Naive thymus-derived CD8-positive, alpha-beta T cell (primary cell): ENCODE results near the gene TMEM132C. TPM values are rescaled to one million over a fixed set of nuclear protein-coding genes. Genes with fewer than 3 reads are reported as not detected.

Source experiments
- ATAC-seq, 2 donors: fragments of 150-1000 bp; cut with Tn5 transposase in 1 of 2; sonication (Bioruptor Pico), chemical (Tn5 transposase) in 1 of 2; 1 replicate in 1 of 2; 2 replicates in 1 of 2; pipeline ENCODE4 v1.10.0; 2021; ENCODE audit warnings: mild to moderate bottlenecking in 2 of 2, moderate library complexity in 2 of 2
- POLR2A ChIA-PET: fragments of 350-600 bp; sonication (Branson Sonifier 250); formaldehyde crosslinking; loops from one replicate; lab custom pipeline; 2021; ENCODE audit warnings: antibody characterized with exemption; lab: Charles Lee
- DNase-seq, 10 donors: peaks; one replicate each; pipeline versions ENCODE4 v3.0.0 to v3.0.0-alpha.2; 2020 to 2022
- H3K27ac Mint-ChIP-seq, 10 donors: one replicate each; pipeline ENCODE4 v1.8.0; 2020 to 2022; ENCODE audit warnings: mild to moderate bottlenecking in 10 of 10, mixed read lengths in 10 of 10, moderate library complexity in 4 of 10, inconsistent platforms in 1 of 10
- H3K27me3 Mint-ChIP-seq, 5 donors: one replicate each; pipeline ENCODE4 v1.8.0; 2021 to 2022; ENCODE audit warnings: mixed read lengths in 5 of 5
- H3K36me3 Mint-ChIP-seq, 3 donors: one replicate each; pipeline ENCODE4 v1.8.0; 2020 to 2022; ENCODE audit warnings: mixed read lengths in 3 of 3, mild to moderate bottlenecking in 2 of 3, inconsistent platforms in 1 of 3
- H3K4me1 Mint-ChIP-seq, 4 donors: one replicate each; pipeline ENCODE4 v1.8.0; 2021 to 2022; ENCODE audit warnings: mixed read lengths in 4 of 4
- H3K4me3 Mint-ChIP-seq, 10 donors: one replicate each; pipeline ENCODE4 v1.8.0; 2020 to 2022; ENCODE audit warnings: mild to moderate bottlenecking in 10 of 10, mixed read lengths in 10 of 10, moderate library complexity in 6 of 10, inconsistent platforms in 1 of 10
- H3K9me3 Mint-ChIP-seq, 9 donors: one replicate each; pipeline ENCODE4 v1.8.0; 2020 to 2022; ENCODE audit warnings: mixed read lengths in 9 of 9, mild to moderate bottlenecking in 3 of 9, inconsistent platforms in 1 of 9, moderate library complexity in 1 of 9
- polyA plus RNA-seq, 3 donors: library from polyadenylated mRNA; unstranded; fragments of 300-500 nt; fragmentation: Illumina TruSeq; gene quantifications; one replicate each; pipeline ENCODE4 v1.2.3, GENCODE V29; 2021
- total RNA-seq, 8 experiments: library from RNA in 2 of 8; stranded (reverse) in 2 of 8; gene quantifications; one replicate each; pipeline ENCODE4 v1.2.3 and lab custom pipeline; 2021 to 2026

The TMEM132C gene
- total and polyA plus RNA-seq, 5 experiments from 2014 or later = 0.11 TPM; not detected in 4

- DNase-seq = no peak
- H3K4me3 Mint-ChIP-seq = no peak overlapping the region
- peaks cover 0 to 18% (median 3%) of the 10 kb centered on the region in 5 donors for H3K27me3 Mint-ChIP-seq
- POLR2A ChIA-PET = no interaction called here
- no peaks in the 10 kb centered on the region for H3K4me1 Mint-ChIP-seq
- ATAC-seq = no peak
- H3K27ac Mint-ChIP-seq = no peak overlapping the region
- no peaks in the 10 kb centered on the region for H3K36me3 Mint-ChIP-seq
- peaks cover 0 to 4% (median 0%) of the 10 kb centered on the region in 9 donors for H3K9me3 Mint-ChIP-seq
These were observed 354.3 kb downstream of the TMEM132C start for GRCh38 chr12:128621304-128621703.

DNA sequence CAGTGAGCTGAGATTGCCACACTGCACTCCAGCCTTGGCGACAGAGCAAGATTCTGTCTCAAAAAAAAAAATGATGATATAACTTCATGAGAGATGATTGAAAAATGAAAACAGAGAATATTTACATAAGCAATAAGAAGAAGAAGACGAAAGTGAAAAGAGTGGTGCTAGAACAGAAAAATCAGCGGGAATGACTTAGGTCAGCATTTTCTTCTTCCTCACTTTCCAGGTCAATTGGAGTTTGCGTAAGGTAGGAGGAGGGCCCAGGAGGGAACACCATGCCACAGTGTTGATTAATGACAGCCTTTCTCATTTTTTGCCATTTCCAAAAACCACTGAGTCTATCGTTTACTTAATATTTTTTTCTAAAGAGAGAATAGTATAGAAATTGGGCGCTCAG is 356.8 kb downstream of the TMEM132C start:
- Mint-ChIP-seq H3K4me1 (peaks cover 0 to 2% (median 0%) of the 10 kb centered on the region in 4 donors), H3K36me3 (no peaks in the 10 kb centered on the region), H3K4me3 (no peak overlapping the region), H3K27ac (no peak overlapping the region), H3K27me3 (peaks cover 0 to 9% (median 0%) of the 10 kb centered on the region in 5 donors), H3K9me3 (peaks cover 0 to 6% (median 0%) of the 10 kb centered on the region in 9 donors)
- POLR2A ChIA-PET = no interaction called here
- DNase-seq = no peak
- no peak for ATAC-seq

DNA sequence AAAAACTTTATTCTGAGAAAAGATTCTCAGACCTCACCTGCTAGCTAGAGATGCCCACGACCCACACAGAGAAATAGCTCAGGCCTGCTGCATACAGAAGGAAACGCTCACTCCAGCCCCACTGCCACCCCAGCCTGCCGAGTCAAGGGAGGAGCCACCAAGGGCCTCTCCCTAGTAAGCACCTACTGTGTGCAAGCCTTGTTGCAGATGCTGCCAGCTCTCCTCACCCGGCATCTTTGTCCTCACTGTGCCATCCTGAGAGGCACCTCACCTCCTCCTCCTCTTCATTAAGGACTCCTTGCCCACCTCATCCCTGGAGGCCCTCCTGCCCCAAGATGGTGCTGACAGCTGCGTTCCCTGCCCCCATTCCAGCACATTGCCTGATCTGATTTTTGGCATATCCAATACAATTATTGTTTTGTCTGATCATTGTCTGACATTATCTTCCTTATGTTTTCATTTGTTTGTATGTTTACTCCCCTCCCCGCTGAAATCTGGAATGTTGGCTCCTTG is 359.9 kb downstream of the TMEM132C start:
- DNase-seq (no peak), ATAC-seq (no peak)
- Mint-ChIP-seq H3K36me3 (no peaks in the 10 kb centered on the region), H3K27me3 (peaks cover 0 to 6% (median 2%) of the 10 kb centered on the region in 5 donors), H3K4me3 (no peak overlapping the region), H3K9me3 (peaks cover 0 to 6% (median 3%) of the 10 kb centered on the region in 9 donors), H3K4me1 (peaks cover 0 to 2% (median 0%) of the 10 kb centered on the region in 4 donors), H3K27ac (no peak overlapping the region)
- POLR2A ChIA-PET = no interaction called here

DNA sequence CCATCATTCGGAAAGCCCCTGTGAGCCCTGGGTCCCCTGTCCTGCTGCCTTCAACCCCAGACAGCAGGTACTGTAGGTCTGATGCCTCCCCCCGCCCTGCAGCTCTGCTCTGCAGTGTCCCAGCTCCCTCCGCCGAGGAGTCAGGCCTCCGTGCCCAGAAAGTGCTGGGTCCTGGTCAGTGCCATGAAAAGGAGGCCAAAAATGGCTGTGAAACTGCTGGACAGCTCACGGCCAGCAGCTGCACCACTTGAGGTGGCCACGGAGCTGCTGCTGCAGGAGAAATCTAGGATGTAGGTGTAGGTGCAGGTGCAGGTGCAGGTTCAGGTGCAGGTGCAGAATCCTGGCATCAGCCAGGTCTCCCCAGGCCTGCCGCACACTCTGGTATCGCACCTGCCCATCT is 360.7 kb downstream of the TMEM132C start:
- Mint-ChIP-seq H3K27me3 (peaks cover 0 to 6% (median 2%) of the 10 kb centered on the region in 5 donors), H3K36me3 (no peaks in the 10 kb centered on the region), H3K9me3 (peaks cover 0 to 8% (median 4%) of the 10 kb centered on the region in 9 donors), H3K4me1 (peaks cover 0 to 2% (median 0%) of the 10 kb centered on the region in 4 donors), H3K27ac (no peak overlapping the region), H3K4me3 (no peak overlapping the region)
- POLR2A ChIA-PET = no interaction called here
- DNase-seq (no peak), ATAC-seq (no peak)

- Mint-ChIP-seq H3K9me3 (peaks cover 0 to 10% (median 6%) of the 10 kb centered on the region in 9 donors), H3K36me3 (no peaks in the 10 kb centered on the region), H3K27ac (no peak overlapping the region), H3K4me1 (peaks cover 0 to 2% (median 0%) of the 10 kb centered on the region in 4 donors), H3K27me3 (peaks cover 0 to 6% (median 4%) of the 10 kb centered on the region in 5 donors), H3K4me3 (no peak overlapping the region)
- POLR2A ChIA-PET = no interaction called here
- no peak for ATAC-seq
- no peak for DNase-seq
These were observed 363.0 kb downstream of the TMEM132C start for GRCh38 chr12:128629979-128630378.

DNA sequence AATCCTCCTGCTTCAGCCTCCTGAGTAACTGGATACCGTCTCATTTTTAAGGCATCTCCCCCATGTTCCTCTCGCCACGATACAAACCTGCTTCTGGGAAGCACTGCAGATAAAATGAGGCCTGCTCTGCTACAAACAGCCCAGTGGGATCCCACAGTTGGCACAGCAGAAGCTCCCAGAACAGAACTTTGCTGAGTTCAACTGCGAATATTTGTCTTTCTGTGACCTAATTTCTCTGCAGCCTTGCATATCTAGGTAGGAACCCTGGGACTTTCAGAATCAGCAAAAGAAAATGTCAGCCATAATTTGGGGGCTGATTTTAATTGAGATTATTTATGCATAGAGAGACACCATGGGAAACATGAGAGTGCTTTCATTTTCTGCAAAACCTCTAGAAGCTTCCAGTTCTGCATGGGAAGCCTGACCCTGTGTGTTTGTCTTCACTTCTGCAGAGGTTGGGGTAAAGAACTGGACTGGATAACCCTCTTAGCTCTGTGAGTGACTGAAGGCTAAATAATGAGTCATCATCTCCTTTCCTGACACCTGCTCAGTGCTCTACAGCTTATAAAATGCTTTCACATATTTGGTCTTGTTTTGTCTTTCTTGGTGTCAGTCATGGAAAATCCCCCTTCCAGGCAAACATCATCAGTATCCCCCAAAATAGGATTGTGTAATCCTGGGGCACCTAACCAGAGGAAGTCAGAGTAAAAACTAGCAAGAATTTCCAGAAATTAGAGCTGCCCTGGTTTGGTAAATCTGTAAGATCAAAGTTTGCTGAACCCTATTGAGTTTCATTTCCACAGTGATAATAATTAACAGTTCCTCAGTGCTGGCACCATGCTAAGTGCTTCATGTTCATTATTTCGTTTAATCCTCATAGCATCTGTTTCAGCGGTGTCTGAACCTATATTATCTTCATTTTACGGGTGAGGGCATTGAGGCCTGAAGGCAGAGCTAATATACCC is 371.0 kb downstream of the TMEM132C start:
- Mint-ChIP-seq H3K4me1 (peaks cover 0 to 4% (median 0%) of the 10 kb centered on the region in 4 donors), H3K9me3 (peaks cover 0 to 7% (median 4%) of the 10 kb centered on the region in 9 donors), H3K27ac (no peak overlapping the region), H3K36me3 (no peaks in the 10 kb centered on the region), H3K4me3 (no peak overlapping the region), H3K27me3 (peaks cover 0 to 8% (median 5%) of the 10 kb centered on the region in 5 donors)
- no peak for DNase-seq
- POLR2A ChIA-PET = no interaction called here
- no peak for ATAC-seq

GRCh38 chr12:128639089-128639488 is 372.1 kb downstream of the TMEM132C start:
- POLR2A ChIA-PET = no interaction called here
- Mint-ChIP-seq H3K27ac (no peak overlapping the region), H3K27me3 (peaks cover 0 to 8% (median 4%) of the 10 kb centered on the region in 5 donors), H3K36me3 (no peaks in the 10 kb centered on the region), H3K9me3 (peaks cover 0 to 6% (median 0%) of the 10 kb centered on the region in 9 donors), H3K4me1 (peaks cover 0 to 4% (median 0%) of the 10 kb centered on the region in 4 donors), H3K4me3 (no peak overlapping the region)
- DNase-seq (no peak), ATAC-seq (no peak)

DNA sequence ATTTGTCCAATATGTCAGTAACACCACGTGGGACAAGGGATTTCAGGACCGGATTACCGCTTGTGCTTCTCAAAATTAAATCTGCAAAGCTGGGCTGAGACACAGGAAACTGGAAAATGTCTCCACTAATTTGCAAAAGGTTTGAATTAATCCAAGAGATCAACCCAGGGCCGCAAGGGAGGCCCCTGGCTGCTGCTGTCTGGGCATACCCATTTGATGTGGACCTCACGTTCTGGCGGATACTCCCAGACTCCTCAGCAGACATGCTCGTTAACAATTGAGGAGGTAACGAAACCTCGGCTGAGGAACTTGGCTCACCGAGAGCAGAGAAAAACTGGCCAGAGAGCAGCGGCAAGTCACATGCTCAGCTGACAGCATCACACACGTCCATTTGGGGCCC is 376.2 kb downstream of the TMEM132C start:
- Mint-ChIP-seq H3K4me3 (no peak overlapping the region), H3K27me3 (peaks cover 0 to 11% (median 2%) of the 10 kb centered on the region in 5 donors), H3K9me3 (peaks cover 0 to 30% (median 7%) of the 10 kb centered on the region in 9 donors), H3K4me1 (peaks cover 0 to 6% (median 1%) of the 10 kb centered on the region in 4 donors), H3K27ac (no peak overlapping the region), H3K36me3 (peaks cover 0 to 5% (median 0%) of the 10 kb centered on the region in 3 donors)
- ATAC-seq (no peak), DNase-seq (no peak)
- POLR2A ChIA-PET = no interaction called here

DNA sequence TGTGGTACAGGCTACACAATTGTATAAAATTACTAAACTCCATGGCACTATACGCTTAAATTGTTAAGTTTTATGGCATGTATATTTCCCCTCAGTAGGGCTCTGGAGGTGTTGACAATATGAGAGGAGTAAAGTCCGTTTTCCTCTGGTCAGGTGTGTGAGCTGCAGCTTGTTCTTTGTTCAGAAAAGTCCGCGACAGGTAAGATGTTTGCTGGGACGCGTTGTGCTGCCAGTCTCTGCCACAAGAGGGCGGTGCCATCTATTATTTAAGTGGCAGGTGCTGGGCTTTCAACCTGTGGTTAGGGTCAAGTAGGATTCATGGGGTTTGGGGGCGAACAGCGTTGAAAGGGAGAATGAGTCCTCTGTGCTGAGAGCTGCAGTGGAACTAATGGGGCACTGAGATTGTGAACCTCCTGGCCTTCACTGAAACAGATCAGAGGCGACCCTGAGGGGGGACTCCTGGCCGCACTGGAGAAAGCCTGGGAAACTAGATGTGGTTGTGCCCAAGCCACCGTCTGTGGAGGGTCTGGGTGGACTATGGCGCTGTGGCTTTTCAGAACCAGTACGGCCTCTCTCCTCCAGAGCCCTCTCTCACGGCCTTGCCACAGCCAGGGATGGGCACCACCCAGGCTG is 377.8 kb downstream of the TMEM132C start:
- H3K4me1 Mint-ChIP-seq = peaks cover 0 to 6% (median 2%) of the 10 kb centered on the region in 4 donors
- POLR2A ChIA-PET = no interaction called here
- no peak for ATAC-seq

DNA sequence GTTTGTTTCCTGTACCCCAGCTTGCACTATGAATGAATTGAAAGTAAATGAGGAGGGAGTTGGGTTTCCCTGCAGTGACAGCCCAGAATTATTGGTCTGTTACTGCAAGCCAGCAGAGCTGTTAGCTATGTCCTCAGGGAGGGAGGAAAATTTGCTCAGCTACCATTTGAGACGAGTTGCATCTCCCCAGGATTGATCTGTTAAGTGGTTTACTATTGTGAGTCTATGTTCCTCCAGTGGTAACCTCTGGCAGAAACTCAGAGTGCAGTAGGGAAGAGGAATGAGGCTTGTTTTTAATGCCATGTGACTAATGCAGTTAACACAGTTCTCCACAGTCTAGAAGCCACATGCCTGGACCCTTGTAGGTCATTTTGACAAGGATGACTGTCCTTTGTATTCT is 382.9 kb downstream of the TMEM132C start:
- peaks cover 0 to 16% (median 0%) of the 10 kb centered on the region in 5 donors for H3K27me3 Mint-ChIP-seq
- no peak overlapping the region for H3K4me3 Mint-ChIP-seq
- DNase-seq (no peak), ATAC-seq (no peak)
- POLR2A ChIA-PET = no interaction called here
- no peak overlapping the region for H3K27ac Mint-ChIP-seq
- peaks cover 0 to 6% (median 2%) of the 10 kb centered on the region in 4 donors for H3K4me1 Mint-ChIP-seq
- H3K36me3 Mint-ChIP-seq = peaks cover 0 to 7% (median 0%) of the 10 kb centered on the region in 3 donors
- H3K9me3 Mint-ChIP-seq = peaks cover 0 to 36% (median 7%) of the 10 kb centered on the region in 9 donors

More for the DNA sequence above, 377.8 kb downstream of the TMEM132C start:
- peaks cover 0 to 7% (median 0%) of the 10 kb centered on the region in 3 donors for H3K36me3 Mint-ChIP-seq
- H3K27ac Mint-ChIP-seq = no peak overlapping the region
- H3K27me3 Mint-ChIP-seq = peaks cover 0 to 11% (median 2%) of the 10 kb centered on the region in 5 donors
- H3K9me3 Mint-ChIP-seq = peaks cover 0 to 36% (median 7%) of the 10 kb centered on the region in 9 donors
- H3K4me3 Mint-ChIP-seq = no peak overlapping the region
- peak in 1 of 10 donors; percentile 15 for DNase-seq

DNA sequence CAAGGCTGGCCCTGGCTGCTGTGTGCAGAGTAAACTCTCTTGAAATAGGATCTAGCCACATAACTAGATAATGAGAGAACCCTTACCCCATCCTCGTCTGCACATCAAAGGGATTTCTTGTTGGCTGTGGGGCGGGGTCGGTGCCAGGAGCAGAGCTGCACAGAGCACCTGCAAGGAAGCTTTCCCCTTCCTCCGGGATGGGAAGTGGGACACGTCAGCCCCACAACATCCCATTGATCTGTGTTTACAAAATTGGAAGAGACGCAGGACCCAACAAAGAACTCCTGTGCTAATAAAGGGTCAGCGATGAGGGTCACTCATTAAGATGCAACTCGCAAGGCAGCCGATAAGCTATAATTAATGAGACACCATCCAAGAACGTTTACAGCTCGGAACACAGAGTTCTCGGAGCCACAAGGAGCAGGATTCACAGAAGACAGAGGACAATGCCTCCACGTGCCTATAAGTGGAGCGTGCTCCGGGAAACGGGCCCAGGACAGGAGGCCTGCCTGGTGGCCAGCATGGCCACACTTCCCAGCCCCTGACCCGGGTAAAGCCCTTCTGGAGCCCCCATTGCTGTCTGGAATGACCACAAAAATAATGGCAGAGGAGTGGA is 385.3 kb downstream of the TMEM132C start:
- POLR2A ChIA-PET = no interaction called here
- ATAC-seq (no peak), DNase-seq (no peak)
- Mint-ChIP-seq H3K9me3 (peaks cover 0 to 16% (median 6%) of the 10 kb centered on the region in 9 donors), H3K36me3 (peaks cover 0 to 7% (median 0%) of the 10 kb centered on the region in 3 donors), H3K4me1 (peaks cover 0 to 3% (median under 1%) of the 10 kb centered on the region in 4 donors), H3K27me3 (peaks cover 0 to 12% (median 0%) of the 10 kb centered on the region in 5 donors), H3K27ac (no peak overlapping the region), H3K4me3 (no peak overlapping the region)

GRCh38 chr12:128654468-128654867 is 387.5 kb downstream of the TMEM132C start:
- no peak for DNase-seq
- POLR2A ChIA-PET = no interaction called here
- Mint-ChIP-seq H3K27me3 (peaks cover 0 to 18% (median 5%) of the 10 kb centered on the region in 5 donors), H3K27ac (no peak overlapping the region), H3K36me3 (no peaks in the 10 kb centered on the region), H3K4me3 (no peak overlapping the region), H3K9me3 (peaks cover 0 to 7% (median 0%) of the 10 kb centered on the region in 9 donors), H3K4me1 (peaks cover 0 to 2% (median 0%) of the 10 kb centered on the region in 4 donors)
- no peak for ATAC-seq
